ENCODE measurements around the gene TNIP1. TPM values are rescaled to one million over a fixed set of nuclear protein-coding genes. Genes with fewer than 3 reads are reported as not detected.

TNIP1 gene
- total RNA-seq, 1 donor, result 85.8 TPM

- Histone ChIP-seq H4K20me1 (ENCODE audit: insufficient read depth, low read length) (no peaks in the 10 kb centered on the region), H3K4me3 (ENCODE audit: insufficient read depth, low read length) (no peak overlapping the region), H3K9me3 (ENCODE audit: low read depth, low read length) (no peaks in the 10 kb centered on the region), H3K4me1 (ENCODE audit: insufficient read depth, low read length) (peaks cover 7% of the 10 kb centered on the region), H3K36me3 (ENCODE audit: insufficient read depth, low read length) (no peaks in the 10 kb centered on the region), H3K4me2 (ENCODE audit: insufficient read depth, low read length) (no peak overlapping the region), H3K27me3 (ENCODE audit: insufficient read depth, low read length) (no peaks in the 10 kb centered on the region), H3K79me2 (ENCODE audit: insufficient read depth, low read length) (no peaks in the 10 kb centered on the region), H2AFZ (ENCODE audit: low read length) (no peak overlapping the region), H3K27ac (ENCODE audit: low read depth, low read length) (no peak overlapping the region)
- TF ChIP-seq CTCF (IDR thresholded peaks at IDR 0.05; ENCODE audit: extremely low read depth, low read depth, low read length), result no peak
- no peak for DNase-seq (ENCODE audit: insufficient read length, low spot score, missing footprints)
These were observed 64.1 kb downstream of the TNIP1 start for GRCh38 chr5:151016700-151017099.

GRCh38 chr5:151015974-151016587 is 64.8 kb downstream of the TNIP1 start:
- H2AFZ ChIP-seq (ENCODE audit: low read length), result no peak overlapping the region
- H3K9me3 ChIP-seq (ENCODE audit: low read depth, low read length), result no peaks in the 10 kb centered on the region
- H4K20me1 ChIP-seq (ENCODE audit: insufficient read depth, low read length), result no peaks in the 10 kb centered on the region
- H3K4me3 ChIP-seq (ENCODE audit: insufficient read depth, low read length), result no peak overlapping the region
- no peak overlapping the region for H3K4me2 ChIP-seq (ENCODE audit: insufficient read depth, low read length)
- no peak for TF ChIP-seq CTCF (IDR thresholded peaks at IDR 0.05; ENCODE audit: extremely low read depth, low read depth, low read length)
- DNase-seq (ENCODE audit: insufficient read length, low spot score, missing footprints), result no peak
- no peak overlapping the region for H3K27ac ChIP-seq (ENCODE audit: low read depth, low read length)
- H3K4me1 ChIP-seq (ENCODE audit: insufficient read depth, low read length), result peaks cover 4% of the 10 kb centered on the region
- no peaks in the 10 kb centered on the region for H3K36me3 ChIP-seq (ENCODE audit: insufficient read depth, low read length)
- no peaks in the 10 kb centered on the region for H3K79me2 ChIP-seq (ENCODE audit: insufficient read depth, low read length)
- H3K27me3 ChIP-seq (ENCODE audit: insufficient read depth, low read length), result peaks cover 2% of the 10 kb centered on the region

- Histone ChIP-seq H4K20me1 (ENCODE audit: insufficient read depth, low read length) (no peaks in the 10 kb centered on the region), H3K4me1 (ENCODE audit: insufficient read depth, low read length) (no peaks in the 10 kb centered on the region), H3K27me3 (ENCODE audit: insufficient read depth, low read length) (peaks cover 4% of the 10 kb centered on the region), H3K36me3 (ENCODE audit: insufficient read depth, low read length) (no peaks in the 10 kb centered on the region), H2AFZ (ENCODE audit: low read length) (no peak overlapping the region), H3K4me2 (ENCODE audit: insufficient read depth, low read length) (no peak overlapping the region), H3K9me3 (ENCODE audit: low read depth, low read length) (no peaks in the 10 kb centered on the region), H3K79me2 (ENCODE audit: insufficient read depth, low read length) (no peaks in the 10 kb centered on the region), H3K27ac (ENCODE audit: low read depth, low read length) (no peak overlapping the region), H3K4me3 (ENCODE audit: insufficient read depth, low read length) (no peak overlapping the region)
- no peak for DNase-seq (ENCODE audit: insufficient read length, low spot score, missing footprints)
- no peak for TF ChIP-seq CTCF (IDR thresholded peaks at IDR 0.05; ENCODE audit: extremely low read depth, low read depth, low read length)
These were observed 66.0 kb downstream of the TNIP1 start for GRCh38 chr5:151014680-151015343.

- H3K36me3 ChIP-seq (ENCODE audit: insufficient read depth, low read length), result no peaks in the 10 kb centered on the region
- no peak overlapping the region for H3K4me3 ChIP-seq (ENCODE audit: insufficient read depth, low read length)
- no peak overlapping the region for H2AFZ ChIP-seq (ENCODE audit: low read length)
- H4K20me1 ChIP-seq (ENCODE audit: insufficient read depth, low read length), result no peaks in the 10 kb centered on the region
- no peaks in the 10 kb centered on the region for H3K9me3 ChIP-seq (ENCODE audit: low read depth, low read length)
- no peak overlapping the region for H3K4me2 ChIP-seq (ENCODE audit: insufficient read depth, low read length)
- TF ChIP-seq CTCF (IDR thresholded peaks at IDR 0.05; ENCODE audit: extremely low read depth, low read depth, low read length), result no peak
- DNase-seq (ENCODE audit: insufficient read length, low spot score, missing footprints), result no peak
- no peak overlapping the region for H3K27ac ChIP-seq (ENCODE audit: low read depth, low read length)
- H3K27me3 ChIP-seq (ENCODE audit: insufficient read depth, low read length), result peaks cover 11% of the 10 kb centered on the region
- no peaks in the 10 kb centered on the region for H3K79me2 ChIP-seq (ENCODE audit: insufficient read depth, low read length)
- H3K4me1 ChIP-seq (ENCODE audit: insufficient read depth, low read length), result no peaks in the 10 kb centered on the region
These were observed 68.0 kb downstream of the TNIP1 start for GRCh38 chr5:151012862-151013261.
